ENCODE data around the gene COX19. TPM values are rescaled to one million over a fixed set of nuclear protein-coding genes. Genes with fewer than 3 reads are reported as not detected.

The COX19 gene
- total and polyA plus RNA-seq, 10 donors: 7.1 to 29.1 (median 15.2) TPM

DNA sequence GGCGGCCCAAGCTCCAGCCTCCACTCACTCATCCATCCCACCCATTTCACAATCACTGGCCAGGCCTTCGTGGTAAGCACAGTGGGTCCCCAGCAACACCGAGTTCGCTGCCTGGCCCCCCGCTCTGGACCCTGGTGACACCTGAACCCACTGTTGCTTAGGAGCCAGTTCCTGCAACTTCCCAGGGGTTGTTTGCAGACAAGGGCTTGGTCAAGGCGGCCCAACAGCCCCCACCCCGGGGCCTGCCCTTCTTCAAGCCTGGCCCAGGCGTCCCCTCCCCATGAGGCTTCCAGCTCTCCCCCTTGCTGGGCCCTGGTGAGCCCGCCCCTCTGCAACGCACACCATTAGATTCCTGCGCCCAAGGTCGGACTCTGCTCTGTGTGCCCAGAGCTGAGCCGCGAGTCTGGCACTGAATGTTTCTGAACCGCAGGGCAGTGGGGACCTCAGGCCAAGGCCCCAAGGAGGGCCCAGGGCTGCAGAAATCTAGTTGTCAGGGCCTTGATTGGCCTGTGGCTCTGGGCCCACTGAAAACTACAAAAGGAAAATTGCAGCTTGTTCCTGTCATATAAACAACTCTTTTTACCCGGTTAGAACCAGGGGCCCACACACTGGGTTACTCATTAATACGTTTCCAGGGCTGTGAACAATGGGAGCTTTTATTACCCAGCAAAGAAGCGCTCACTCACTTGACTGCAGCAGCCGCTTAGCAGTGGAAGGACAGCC, 2.1 kb upstream of the COX19 start:
- H3K27me3 ChIP-seq (replicated peaks in 1 of 7): peaks cover 0 to 3% (median 0%) of the 10 kb centered on the region in 7 donors
- peaks cover 14 to 39% (median 27%) of the 10 kb centered on the region in 6 donors for H3K4me1 ChIP-seq
- TF ChIP-seq POLR2AphosphoS5 (IDR thresholded peaks at IDR 0.05) (peak in 2 of 3 donors; percentile 30 to 34), POLR2A (IDR thresholded peaks at IDR 0.05) (no peak)
- TF ChIP-seq, protein P1, sequence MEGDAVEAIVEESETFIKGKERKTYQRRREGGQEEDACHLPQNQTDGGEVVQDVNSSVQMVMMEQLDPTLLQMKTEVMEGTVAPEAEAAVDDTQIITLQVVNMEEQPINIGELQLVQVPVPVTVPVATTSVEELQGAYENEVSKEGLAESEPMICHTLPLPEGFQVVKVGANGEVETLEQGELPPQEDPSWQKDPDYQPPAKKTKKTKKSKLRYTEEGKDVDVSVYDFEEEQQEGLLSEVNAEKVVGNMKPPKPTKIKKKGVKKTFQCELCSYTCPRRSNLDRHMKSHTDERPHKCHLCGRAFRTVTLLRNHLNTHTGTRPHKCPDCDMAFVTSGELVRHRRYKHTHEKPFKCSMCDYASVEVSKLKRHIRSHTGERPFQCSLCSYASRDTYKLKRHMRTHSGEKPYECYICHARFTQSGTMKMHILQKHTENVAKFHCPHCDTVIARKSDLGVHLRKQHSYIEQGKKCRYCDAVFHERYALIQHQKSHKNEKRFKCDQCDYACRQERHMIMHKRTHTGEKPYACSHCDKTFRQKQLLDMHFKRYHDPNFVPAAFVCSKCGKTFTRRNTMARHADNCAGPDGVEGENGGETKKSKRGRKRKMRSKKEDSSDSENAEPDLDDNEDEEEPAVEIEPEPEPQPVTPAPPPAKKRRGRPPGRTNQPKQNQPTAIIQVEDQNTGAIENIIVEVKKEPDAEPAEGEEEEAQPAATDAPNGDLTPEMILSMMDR (IDR thresholded peaks at IDR 0.05 in 8 of 11, conservative IDR thresholded peaks at IDR 0.05 in 3 of 11): no peak
- peaks cover 0 to 11% (median 7%) of the 10 kb centered on the region in 6 donors for H3K36me3 ChIP-seq
- peak overlapping the region in 5 of 8 donors; percentile 29 to 60 (median 50) for H3K27ac ChIP-seq
- peak; percentile 76 for DNase-seq
- H3K9me3 ChIP-seq: no peaks in the 10 kb centered on the region
- 68 to 77% (median 72%) methylated on average over 17 to 19 of the region's 19 CpGs for WGBS, 5 donors
- intact Hi-C loops (cut with DNase I; ENCODE audit: low total_unique reads): no loop called here
- no peak overlapping the region for H3K4me3 ChIP-seq

DNA sequence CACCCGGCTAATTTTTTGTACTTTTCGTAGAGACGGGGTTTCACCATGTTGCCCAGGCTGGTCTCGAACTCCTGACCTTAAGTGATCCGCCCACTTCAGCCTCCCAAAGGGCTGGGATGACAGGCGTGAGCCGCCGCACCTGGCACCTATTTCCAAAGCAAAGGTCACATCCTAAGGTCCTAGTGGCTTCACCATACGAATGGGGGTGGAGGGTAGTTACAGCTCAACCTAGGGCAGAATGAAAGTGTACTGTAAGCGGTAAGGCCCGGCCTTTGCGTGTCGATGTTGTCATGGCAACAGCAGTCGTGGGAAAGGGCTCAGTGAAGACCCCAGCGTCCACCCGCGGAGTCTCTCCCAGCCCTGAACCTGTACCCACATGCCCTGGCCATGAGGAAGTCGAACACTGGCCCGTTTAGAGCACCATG, 1.6 kb upstream of the COX19 start:
- intact Hi-C loops (cut with DNase I; ENCODE audit: low total_unique reads): no loop called here

DNA sequence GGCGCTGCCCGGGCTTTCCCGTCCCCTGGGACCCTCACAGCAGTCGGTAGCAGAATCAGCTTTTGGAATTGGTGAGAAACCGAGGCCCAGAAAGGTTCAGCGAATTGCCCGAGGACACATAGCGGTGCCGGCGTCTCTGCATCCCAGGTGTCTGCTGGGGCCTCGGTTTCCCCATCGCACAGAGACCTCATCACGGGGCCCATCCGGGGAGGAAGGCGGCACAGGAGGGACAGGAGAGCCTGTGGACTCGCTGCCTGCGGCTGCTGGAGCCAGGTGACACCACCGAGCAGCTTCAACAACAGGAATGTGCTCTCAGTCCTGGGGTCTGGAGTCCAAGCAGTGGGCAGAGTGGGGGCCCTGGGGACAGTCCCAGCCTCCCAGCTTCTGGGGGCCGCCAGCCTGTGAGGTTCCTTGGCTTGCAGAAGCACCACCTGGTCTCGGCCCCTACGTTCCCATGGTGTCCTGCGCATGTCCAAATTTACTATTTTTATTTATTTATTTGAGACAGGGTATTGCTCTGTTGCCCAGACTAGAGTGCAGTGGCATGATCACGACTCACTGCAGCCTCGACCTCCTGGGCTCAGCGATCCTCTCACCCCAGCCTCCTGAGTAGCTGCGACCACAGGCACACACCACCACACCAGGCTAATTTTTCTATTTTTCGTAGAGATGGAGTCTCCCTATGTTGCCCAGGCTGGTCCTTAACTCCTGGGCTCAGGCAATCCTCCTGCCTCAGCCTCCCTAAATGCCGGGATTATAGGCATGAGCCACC, 539 bp upstream of the COX19 start:
- intact Hi-C loops (cut with DNase I; ENCODE audit: low total_unique reads): no loop called here
- WGBS, 5 donors: 48 to 57% (median 56%) methylated on average over 27 to 28 of the region's 28 CpGs
- no peak for DNase-seq
- H3K27ac ChIP-seq: peak overlapping the region in 6 of 8 donors; percentile 97 to 100 (median 99)
- peak overlapping the region in 7 of 8 donors; percentile 92 to 100 (median 99) for H3K4me3 ChIP-seq
- H3K36me3 ChIP-seq: peaks cover 0 to 27% (median 23%) of the 10 kb centered on the region in 6 donors
- no peak for TF ChIP-seq POLR2A (IDR thresholded peaks at IDR 0.05)
- TF ChIP-seq, protein P1 (IDR thresholded peaks at IDR 0.05 in 8 of 11, conservative IDR thresholded peaks at IDR 0.05 in 3 of 11): no peak
- H3K27me3 ChIP-seq (replicated peaks in 1 of 7): no peaks in the 10 kb centered on the region
- peaks cover 21 to 55% (median 39%) of the 10 kb centered on the region in 6 donors for H3K4me1 ChIP-seq
- H3K9me3 ChIP-seq: no peaks in the 10 kb centered on the region

More for the DNA sequence above, 1.6 kb upstream of the COX19 start:
- Histone ChIP-seq H3K9me3 (no peaks in the 10 kb centered on the region), H3K27ac (peak overlapping the region in 5 of 8 donors; percentile 29 to 60 (median 50)), H3K27me3 (replicated peaks in 1 of 7) (no peaks in the 10 kb centered on the region), H3K36me3 (peaks cover 0 to 17% (median 13%) of the 10 kb centered on the region in 6 donors), H3K4me1 (peaks cover 16 to 44% (median 33%) of the 10 kb centered on the region in 6 donors), H3K4me3 (no peak overlapping the region)
- 82 to 91% (median 87%) methylated on average over 19 of the region's 19 CpGs for WGBS, 5 donors
- TF ChIP-seq POLR2AphosphoS5 (IDR thresholded peaks at IDR 0.05): no peak
- TF ChIP-seq POLR2A (IDR thresholded peaks at IDR 0.05): no peak
- TF ChIP-seq, protein P1 (IDR thresholded peaks at IDR 0.05 in 8 of 11, conservative IDR thresholded peaks at IDR 0.05 in 3 of 11): no peak
- no peak for DNase-seq

Measured in spleen (tissue), 11 donors.